GM12891 (cell line): ENCODE results near the gene MAK.
"Not testable (repeated sequence)": the region's sequence is repeated elsewhere in the genome, so short reads cannot be mapped to it uniquely, and the experiment has no call there.

Experiments used
- DNase-seq: peaks from one replicate; pipeline ENCODE4 v3.0.0; 2011; ENCODE audit warnings: low spot score; ENCODE audit not compliant: insufficient read length
- FAIRE-seq: peaks from 2 replicates; lab custom pipeline; 2011; peaks lifted over from hg19 to GRCh38; lab: Jason Lieb, UNC
- PAX5 ChIP-seq: IDR thresholded peaks from 2 replicates; pipeline ENCODE4 v1.6.1; 2011; ENCODE audit warnings: low read length, moderate library complexity, mild to moderate bottlenecking; ENCODE audit not compliant: insufficient read depth, severe bottlenecking
- POLR2A ChIP-seq: IDR thresholded peaks from 2 replicates; pipeline ENCODE4 v1.6.1; 2011; ENCODE audit warnings: low read depth, low read length, control low read depth
- POLR2AphosphoS5 ChIP-seq: IDR thresholded peaks from 2 replicates; pipeline ENCODE4 v1.6.1; 2011; ENCODE audit warnings: low read depth, low read length, control low read depth
- POU2F2 ChIP-seq: IDR thresholded peaks from 2 replicates; pipeline ENCODE4 v1.6.1; 2011; ENCODE audit warnings: low read depth, mild to moderate bottlenecking, control low read depth, low read length, moderate library complexity
- SPI1 ChIP-seq: IDR thresholded peaks from 2 replicates; pipeline ENCODE4 v1.6.1; 2011; ENCODE audit warnings: low read depth, low read length, control low read depth
- TAF1 ChIP-seq: IDR thresholded peaks from 2 replicates; pipeline ENCODE4 v1.6.1; 2011; ENCODE audit warnings: low read depth, low read length, control low read depth

The MAK gene

DNA sequence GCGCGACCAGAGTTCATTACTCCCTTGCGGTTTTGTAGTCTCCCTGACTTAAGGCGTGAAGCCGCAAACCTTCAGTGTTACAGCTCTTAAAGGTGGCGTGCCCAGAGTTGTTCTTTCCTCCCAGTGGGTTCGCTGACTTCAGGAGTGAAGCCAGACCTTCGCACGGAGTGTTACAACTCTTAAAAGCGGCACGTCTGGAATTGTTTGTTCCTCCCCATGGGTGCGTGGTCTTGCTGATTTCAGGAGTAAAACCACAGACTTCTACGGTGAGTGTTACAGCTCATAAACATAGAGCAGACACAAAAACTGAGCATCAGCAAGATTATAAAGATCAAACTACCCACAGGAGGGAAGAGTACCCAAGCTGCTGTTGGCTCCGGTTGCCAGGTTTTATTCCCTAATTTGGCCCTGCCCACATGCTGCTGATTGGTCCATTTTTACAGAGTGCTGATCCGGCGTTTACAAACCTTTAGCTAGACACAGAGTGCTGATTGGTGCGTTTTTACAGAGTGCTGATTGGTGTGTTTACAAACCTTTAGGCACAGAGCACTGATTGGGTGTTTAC lies 105.1 kb downstream of the MAK start:
- TF ChIP-seq POLR2A: no peak
- no peak for TF ChIP-seq POU2F2
- TF ChIP-seq TAF1: no peak
- no peak for TF ChIP-seq POLR2AphosphoS5
- TF ChIP-seq PAX5: no peak
- TF ChIP-seq SPI1: no peak
- DNase-seq (no peak), FAIRE-seq (no peak)

- FAIRE-seq (no peak), DNase-seq (no peak)
- TF ChIP-seq SPI1 (no peak), TAF1 (no peak), POU2F2 (no peak), POLR2A (no peak), PAX5 (no peak), POLR2AphosphoS5 (no peak)
Measured at GRCh38 chr6:10730254-10730653, 108.1 kb downstream of the MAK start.

- no peak for FAIRE-seq
- TF ChIP-seq SPI1: no peak
- TF ChIP-seq PAX5: no peak
- no peak for TF ChIP-seq POLR2A
- DNase-seq: no peak
Measured at GRCh38 chr6:10725716-10726115, 112.6 kb downstream of the MAK start.

DNA sequence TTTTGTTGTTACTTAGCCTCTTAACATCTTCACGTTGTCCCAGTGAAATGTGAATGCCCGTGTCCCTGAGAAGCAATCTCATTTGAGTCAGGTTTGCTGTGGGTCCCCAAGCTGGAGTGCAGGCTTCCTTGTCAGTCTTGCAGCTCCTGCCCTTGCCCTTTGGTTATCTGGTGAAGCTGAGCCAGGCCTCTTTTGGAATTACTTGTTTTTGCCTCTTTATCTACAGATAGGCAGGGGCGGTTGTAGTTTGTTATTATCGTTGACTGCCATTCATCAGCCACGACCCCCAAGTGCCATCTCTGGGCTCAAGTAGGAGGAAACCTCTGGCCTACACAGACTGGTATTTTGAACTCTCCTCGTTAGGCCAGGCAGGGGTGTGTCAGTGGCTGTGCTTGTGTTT lies 113.3 kb downstream of the MAK start:
- DNase-seq (no peak), FAIRE-seq (no peak)
- no peak for TF ChIP-seq POLR2A
- no peak for TF ChIP-seq PAX5
- no peak for TF ChIP-seq SPI1
- no peak for TF ChIP-seq POU2F2
- no peak for TF ChIP-seq POLR2AphosphoS5
- TF ChIP-seq TAF1: no peak

GRCh38 chr6:10723567-10723881 lies 114.8 kb downstream of the MAK start:
- DNase-seq (no peak), FAIRE-seq (no peak)
- no peak for TF ChIP-seq TAF1

DNA sequence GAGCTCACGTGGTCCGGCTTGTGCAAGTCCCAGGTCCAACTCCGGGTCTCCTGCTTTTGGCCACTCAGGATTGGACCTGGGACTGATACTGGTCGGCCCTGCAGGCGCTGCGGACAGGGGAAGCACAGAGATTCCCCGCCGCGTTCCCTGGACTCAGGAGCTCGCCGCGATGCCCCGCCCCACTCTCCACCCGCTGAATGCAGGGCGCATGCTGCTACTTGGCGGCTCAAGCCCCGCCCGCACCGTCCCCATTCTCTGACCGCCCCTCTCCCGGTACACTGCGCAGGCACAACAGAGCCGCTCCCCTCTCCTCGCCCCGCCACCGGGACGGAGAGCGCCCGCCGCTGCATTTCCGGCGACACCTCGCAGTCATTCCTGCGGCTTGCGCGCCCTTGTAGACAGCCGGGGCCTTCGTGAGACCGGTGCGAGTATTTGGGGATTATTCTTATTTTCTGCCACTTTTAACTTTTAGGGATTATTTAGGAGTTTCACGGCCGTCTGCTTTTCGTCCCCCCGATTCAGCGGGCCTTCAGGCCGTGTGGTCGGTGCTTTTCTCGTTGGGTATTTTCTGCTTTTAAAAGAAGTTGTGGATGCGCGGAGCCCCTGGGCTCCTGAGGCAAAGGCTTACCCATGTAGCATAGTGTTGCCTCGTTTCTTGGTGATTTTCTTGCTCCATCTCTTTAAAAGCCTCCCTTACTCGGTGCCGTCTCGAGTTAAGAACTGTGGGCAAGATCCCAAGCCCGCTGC lies 115.3 kb downstream of the MAK start, which contains the start of gene TMEM14C:
Gene TMEM14C, plus strand, starts transcription at position 251 of the 747 bp plus-strand sequence. CDS start 1,544 bp downstream, outside the sequence.
- FAIRE-seq: peak; percentile 87
- TF ChIP-seq POU2F2 (peak; percentile 56), POLR2AphosphoS5 (peak; percentile 79), TAF1 (peak; percentile 89), POLR2A (peak; percentile 78), PAX5 (no peak)

GRCh38 chr6:10722570-10722819 lies 115.8 kb downstream of the MAK start:
- no peak for FAIRE-seq
- no peak for DNase-seq
- no peak for TF ChIP-seq POLR2A

More for the DNA sequence above, 115.3 kb downstream of the MAK start, which contains the start of gene TMEM14C:
- DNase-seq: peak; percentile 78

- TF ChIP-seq TAF1: no peak
- no peak for DNase-seq
- FAIRE-seq: no peak
Measured at GRCh38 chr6:10721850-10722569, 116.3 kb downstream of the MAK start.

DNA sequence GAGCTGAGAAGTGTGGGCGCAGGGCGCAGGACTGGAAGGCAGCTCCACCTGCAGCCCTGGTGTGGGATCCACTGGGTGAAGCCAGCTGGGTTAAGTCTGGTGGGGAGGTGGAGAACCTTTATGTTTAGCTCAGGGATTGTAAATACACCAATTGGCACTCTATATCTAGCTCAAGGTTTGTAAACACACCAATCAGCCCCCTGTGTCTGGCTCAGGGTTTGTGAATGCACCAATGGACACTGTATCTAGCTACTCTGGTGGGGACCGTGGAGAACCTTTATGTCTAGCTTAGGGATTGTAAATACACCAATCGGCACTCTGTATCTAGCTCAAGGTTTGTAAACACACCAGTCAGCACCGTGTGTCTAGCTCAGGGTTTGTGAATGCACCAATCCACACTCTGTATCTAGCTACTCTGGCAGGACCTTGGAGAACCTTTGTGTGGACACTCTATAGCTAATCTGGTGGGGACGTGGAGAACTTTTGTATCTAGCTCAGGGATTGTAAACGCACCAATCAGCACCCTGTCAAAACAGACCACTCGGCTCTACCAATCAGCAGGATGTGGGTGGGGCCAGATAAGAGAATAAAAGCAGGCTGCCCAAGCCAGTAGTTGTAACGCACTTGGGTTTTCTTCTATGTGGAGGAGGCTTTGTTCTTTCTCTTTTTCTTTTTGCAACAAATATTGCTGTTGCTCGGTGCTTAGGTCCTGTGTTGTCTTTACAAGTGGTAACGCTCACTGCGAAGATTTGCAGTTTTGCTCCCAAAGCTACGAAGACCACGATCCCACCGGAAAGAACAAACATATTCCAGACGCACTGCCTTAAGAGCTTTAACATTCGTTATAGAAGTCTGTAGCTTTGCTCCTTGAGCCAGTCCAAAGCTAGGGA lies 117.1 kb downstream of the MAK start:
- DNase-seq: not testable (repeated sequence)
- peak; percentile 72 for FAIRE-seq
- TF ChIP-seq POLR2A: peak; percentile 19; the same call in 1 of the 2 replicates
- TF ChIP-seq POLR2AphosphoS5: 0 out of 2 replicates have a peak, but pooled peaks have one; percentile 10
